Ovary (tissue), 9 donors: ENCODE measurements around the gene ASXL3. TPM values are rescaled to one million over a fixed set of nuclear protein-coding genes. Genes with fewer than 3 reads are reported as not detected.

ENCODE experiments used
- DNase-seq, 5 donors: peaks; one replicate each; pipeline ENCODE4 v3.0.0-alpha.2; 2019 to 2020
- H3K27ac ChIP-seq, 2 donors: fragments of 200-600 bp; one replicate each; pipeline versions ENCODE4 v1.5.1 to v1.8.0; 2019 to 2022
- H3K27me3 ChIP-seq: fragments of 200-600 bp; one replicate; pipeline ENCODE4 v1.8.0; 2022
- H3K36me3 ChIP-seq: fragments of 200-600 bp; sonication (generic); one replicate; pipeline ENCODE4 v1.5.1; 2019
- H3K4me1 ChIP-seq: one replicate; pipeline ENCODE4 v1.8.1; 2013; ENCODE audit warnings: mild to moderate bottlenecking, moderate library complexity; ENCODE audit not compliant: insufficient read depth
- H3K4me3 ChIP-seq: fragments of 200-600 bp; sonication (generic); one replicate; pipeline ENCODE4 v1.5.1; 2017
- H3K9me3 ChIP-seq, 2 donors: fragments of 200-600 bp in 1 of 2; sonication (generic) in 1 of 2; one replicate each; pipeline versions ENCODE4 v1.5.1 to v1.8.1; 2013 to 2019; ENCODE audit warnings: mild to moderate bottlenecking in 1 of 2, moderate library complexity in 1 of 2
- EP300 ChIP-seq: sonication (generic); formaldehyde crosslinking; IDR thresholded peaks from one replicate; pipeline ENCODE4 v1.6.1; 2017; ENCODE audit warnings: antibody characterized with exemption
- POLR2A ChIP-seq: fragments of 450-650 bp; IDR thresholded peaks from one replicate; pipeline ENCODE4 v1.6.1; 2017; ENCODE audit warnings: antibody characterized with exemption, mild to moderate bottlenecking, moderate library complexity
- WGBS, 3 donors: extraction: QIAGEN DNeasy Blood & Tissue Kit in 1 of 3; methylation state at CpG; one replicate each; pipeline versions ENCODE4 v1.1.5 to v1.1.7; 2013 to 2017; 5-methylcytosine and 5-hydroxymethylcytosine counted together
- intact Hi-C, 4 donors: fragments of 100-400 bp; cut with DNase I; formaldehyde crosslinking; loops; one replicate each; pipeline versions ENCODE4 v1.11.0 to v1.15.1; 2022 to 2023
- polyA plus RNA-seq, 2 donors: library from polyadenylated mRNA; stranded (reverse); fragments of 200-250 nt in 1 of 2; fragments of 350-450 nt in 1 of 2; fragmentation: Illumina TruSeq in 1 of 2; extraction: RNeasy Lipid Tissue Mini Kit (QIAGEN cat#74804) in 1 of 2; gene quantifications; one replicate each; pipeline ENCODE4 v1.2.3, GENCODE V29; 2013 to 2014
- total RNA-seq, 7 donors: library from RNA; depleted of rRNA in 2 of 7; stranded (reverse); fragments of >200 nt in 2 of 7; fragmentation: NEBNext Ultra II Directional in 3 of 7; extraction: Animal tissue kit (Norgen Biotek cat#: 25700) in 3 of 7; gene quantifications; one replicate each; pipeline versions ENCODE4 v1.1.0 to v1.2.4, GENCODE V29; 2016 to 2023
- TF ChIP-seq, protein P1 (sequence below), 3 donors: fragments of 450-650 bp in 2 of 3; fragments of 200-600 bp in 1 of 3; IDR thresholded peaks; one replicate each; pipeline versions ENCODE4 v1.5.1 to v1.8.0; 2016 to 2022; ENCODE audit warnings: antibody characterized with exemption in 3 of 3, mild to moderate bottlenecking in 1 of 3
- donor health status: DM: no; HTN: no; CAD: no; lungs with moderate emphysema.
- donor health status: DM: no; HTN: no; CAD: no.
- donor health status: Bipolar disorder and iron deficiency.
- donor health status: DM: yes; HTN: yes; CAD: no.
- donor health status: DM: no; HTN: no; CAD: no.
- donor health status: DM: yes; HTN: yes; CAD: no.

Gene ASXL3
- total and polyA plus RNA-seq, 9 donors: 1.8 to 23.2 (median 18.4) TPM

GRCh38 chr18:33560686-33561370 is 17.2 kb upstream of the ASXL3 start:
- intact Hi-C loops: no loop called here
- Histone ChIP-seq H3K9me3 (no peaks in the 10 kb centered on the region), H3K27me3 (no peaks in the 10 kb centered on the region), H3K4me1 (no peaks in the 10 kb centered on the region), H3K4me3 (no peak overlapping the region), H3K27ac (no peak overlapping the region), H3K36me3 (no peaks in the 10 kb centered on the region)
- 74 to 77% (median 74%) methylated on average over 4 of the region's 4 CpGs for whole genome bisulfite sequencing, 3 donors
- TF ChIP-seq POLR2A (no peak), EP300 (no peak)
- TF ChIP-seq, protein P1, sequence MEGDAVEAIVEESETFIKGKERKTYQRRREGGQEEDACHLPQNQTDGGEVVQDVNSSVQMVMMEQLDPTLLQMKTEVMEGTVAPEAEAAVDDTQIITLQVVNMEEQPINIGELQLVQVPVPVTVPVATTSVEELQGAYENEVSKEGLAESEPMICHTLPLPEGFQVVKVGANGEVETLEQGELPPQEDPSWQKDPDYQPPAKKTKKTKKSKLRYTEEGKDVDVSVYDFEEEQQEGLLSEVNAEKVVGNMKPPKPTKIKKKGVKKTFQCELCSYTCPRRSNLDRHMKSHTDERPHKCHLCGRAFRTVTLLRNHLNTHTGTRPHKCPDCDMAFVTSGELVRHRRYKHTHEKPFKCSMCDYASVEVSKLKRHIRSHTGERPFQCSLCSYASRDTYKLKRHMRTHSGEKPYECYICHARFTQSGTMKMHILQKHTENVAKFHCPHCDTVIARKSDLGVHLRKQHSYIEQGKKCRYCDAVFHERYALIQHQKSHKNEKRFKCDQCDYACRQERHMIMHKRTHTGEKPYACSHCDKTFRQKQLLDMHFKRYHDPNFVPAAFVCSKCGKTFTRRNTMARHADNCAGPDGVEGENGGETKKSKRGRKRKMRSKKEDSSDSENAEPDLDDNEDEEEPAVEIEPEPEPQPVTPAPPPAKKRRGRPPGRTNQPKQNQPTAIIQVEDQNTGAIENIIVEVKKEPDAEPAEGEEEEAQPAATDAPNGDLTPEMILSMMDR (IDR thresholded peaks at IDR 0.05): no peak
- no peak for DNase-seq

GRCh38 chr18:33562741-33563140 is 15.3 kb upstream of the ASXL3 start:
- Histone ChIP-seq H3K4me1 (no peaks in the 10 kb centered on the region), H3K27me3 (no peaks in the 10 kb centered on the region), H3K27ac (no peak overlapping the region), H3K4me3 (no peak overlapping the region), H3K9me3 (no peaks in the 10 kb centered on the region), H3K36me3 (no peaks in the 10 kb centered on the region)
- no peak for DNase-seq
- TF ChIP-seq EP300 (no peak), POLR2A (no peak)
- TF ChIP-seq, protein P1 (IDR thresholded peaks at IDR 0.05): no peak
- intact Hi-C loops: no loop called here
- 23 to 59% (median 34%) methylated on average over 1 of the region's 1 CpG for whole genome bisulfite sequencing, 3 donors

- DNase-seq: no peak
- Histone ChIP-seq H3K9me3 (no peaks in the 10 kb centered on the region), H3K4me1 (no peaks in the 10 kb centered on the region), H3K27me3 (no peaks in the 10 kb centered on the region), H3K36me3 (no peaks in the 10 kb centered on the region), H3K27ac (no peak overlapping the region), H3K4me3 (no peak overlapping the region)
- WGBS, 3 donors: 94 to 98% (median 98%) methylated on average over 1 of the region's 1 CpG
- TF ChIP-seq EP300 (no peak), POLR2A (no peak)
- TF ChIP-seq, protein P1 (IDR thresholded peaks at IDR 0.05): no peak
- intact Hi-C loops: no loop called here
Measured at GRCh38 chr18:33567705-33568104, 10.3 kb upstream of the ASXL3 start.

GRCh38 chr18:33571998-33572787 is 5.8 kb upstream of the ASXL3 start:
- Histone ChIP-seq H3K9me3 (no peaks in the 10 kb centered on the region), H3K36me3 (no peaks in the 10 kb centered on the region), H3K4me3 (no peak overlapping the region), H3K27ac (no peak overlapping the region), H3K27me3 (no peaks in the 10 kb centered on the region), H3K4me1 (peaks cover 2% of the 10 kb centered on the region)
- no peak for DNase-seq
- 86 to 92% (median 90%) methylated on average over 4 of the region's 4 CpGs for WGBS, 3 donors
- TF ChIP-seq, protein P1 (IDR thresholded peaks at IDR 0.05): no peak
- TF ChIP-seq POLR2A (no peak), EP300 (no peak)
- intact Hi-C loops: no loop called here
